KMS-11 (cell line): ENCODE data around the gene DDAH2.
A peak's percentile ranks its signal among the peaks of the same experiment; 100 is the strongest.

Source experiments
- H2AFZ ChIP-seq: fragments of 200-600 bp; sonication (generic); 2 replicates; pipeline ENCODE4 v1.6.1; 2016; ENCODE audit warnings: antibody characterized with exemption, mixed run types, low read depth
- H3K27ac ChIP-seq: fragments of 200-600 bp; sonication (generic); 2 replicates; pipeline ENCODE4 v1.6.1; 2016; ENCODE audit warnings: mild to moderate bottlenecking, mixed run types
- H3K27me3 ChIP-seq: fragments of 200-600 bp; sonication (generic); 2 replicates; pipeline ENCODE4 v1.6.1; 2017; ENCODE audit warnings: mild to moderate bottlenecking, low read depth, mixed run types, moderate library complexity; ENCODE audit not compliant: insufficient read depth
- H3K36me3 ChIP-seq: fragments of 200-600 bp; sonication (generic); 2 replicates; pipeline ENCODE4 v1.6.1; 2017; ENCODE audit warnings: mild to moderate bottlenecking, mixed run types; ENCODE audit not compliant: insufficient read depth
- H3K4me1 ChIP-seq: fragments of 200-600 bp; sonication (generic); 2 replicates; pipeline ENCODE4 v1.6.1; 2016; ENCODE audit warnings: mild to moderate bottlenecking, low read depth, mixed run types; ENCODE audit not compliant: poor library complexity, severe bottlenecking
- H3K4me2 ChIP-seq: fragments of 200-600 bp; sonication (generic); 2 replicates; pipeline ENCODE4 v1.7.0; 2016; ENCODE audit warnings: mild to moderate bottlenecking, mixed run types
- H3K4me3 ChIP-seq: fragments of 200-600 bp; sonication (generic); IDR thresholded peaks from 2 replicates; pipeline ENCODE4 v1.6.1; 2017; ENCODE audit warnings: low read depth, low read length, mixed read lengths; ENCODE audit not compliant: insufficient read depth
- H3K79me2 ChIP-seq: fragments of 200-600 bp; sonication (generic); 2 replicates; pipeline ENCODE4 v1.6.1; 2016; ENCODE audit warnings: low read depth, mixed run types; ENCODE audit not compliant: insufficient read depth
- H3K9ac ChIP-seq: fragments of 200-600 bp; sonication (generic); 2 replicates; pipeline ENCODE4 v1.6.1; 2016; ENCODE audit warnings: mild to moderate bottlenecking, mixed run types
- H4K20me1 ChIP-seq: fragments of 200-600 bp; sonication (generic); 2 replicates; pipeline ENCODE4 v1.6.1; 2016; ENCODE audit warnings: mild to moderate bottlenecking, mixed run types; ENCODE audit not compliant: insufficient read depth
- TF ChIP-seq, protein P1 (sequence below): fragments of 200-600 bp; sonication (generic); conservative IDR thresholded peaks from 2 replicates; pipeline ENCODE4 v1.6.1; 2017; ENCODE audit warnings: low read depth, mild to moderate bottlenecking, antibody characterized with exemption, low read length, moderate library complexity, mixed read lengths

DDAH2 gene

GRCh38 chr6:31776485-31776988, 47.4 kb upstream of the DDAH2 start:
- Histone ChIP-seq H3K79me2 (no peaks in the 10 kb centered on the region), H3K4me3 (no peak overlapping the region), H3K27me3 (no peaks in the 10 kb centered on the region), H3K27ac (peak overlapping the region; percentile 79), H2AFZ (peak overlapping the region; percentile 47; the same call in 1 of the 2 replicates), H3K4me1 (peaks cover 40% of the 10 kb centered on the region), H3K36me3 (peaks cover 1% of the 10 kb centered on the region; the same call in 1 of the 2 replicates), H4K20me1 (no peaks in the 10 kb centered on the region), H3K4me2 (peak overlapping the region; percentile 89), H3K9ac (peak overlapping the region; percentile 58)
- TF ChIP-seq, protein P1, sequence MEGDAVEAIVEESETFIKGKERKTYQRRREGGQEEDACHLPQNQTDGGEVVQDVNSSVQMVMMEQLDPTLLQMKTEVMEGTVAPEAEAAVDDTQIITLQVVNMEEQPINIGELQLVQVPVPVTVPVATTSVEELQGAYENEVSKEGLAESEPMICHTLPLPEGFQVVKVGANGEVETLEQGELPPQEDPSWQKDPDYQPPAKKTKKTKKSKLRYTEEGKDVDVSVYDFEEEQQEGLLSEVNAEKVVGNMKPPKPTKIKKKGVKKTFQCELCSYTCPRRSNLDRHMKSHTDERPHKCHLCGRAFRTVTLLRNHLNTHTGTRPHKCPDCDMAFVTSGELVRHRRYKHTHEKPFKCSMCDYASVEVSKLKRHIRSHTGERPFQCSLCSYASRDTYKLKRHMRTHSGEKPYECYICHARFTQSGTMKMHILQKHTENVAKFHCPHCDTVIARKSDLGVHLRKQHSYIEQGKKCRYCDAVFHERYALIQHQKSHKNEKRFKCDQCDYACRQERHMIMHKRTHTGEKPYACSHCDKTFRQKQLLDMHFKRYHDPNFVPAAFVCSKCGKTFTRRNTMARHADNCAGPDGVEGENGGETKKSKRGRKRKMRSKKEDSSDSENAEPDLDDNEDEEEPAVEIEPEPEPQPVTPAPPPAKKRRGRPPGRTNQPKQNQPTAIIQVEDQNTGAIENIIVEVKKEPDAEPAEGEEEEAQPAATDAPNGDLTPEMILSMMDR: no peak

GRCh38 chr6:31775633-31776484, 46.8 kb upstream of the DDAH2 start:
- Histone ChIP-seq H3K79me2 (no peaks in the 10 kb centered on the region), H3K36me3 (no peaks in the 10 kb centered on the region), H3K9ac (peak overlapping the region; percentile 58), H3K27me3 (no peaks in the 10 kb centered on the region), H3K4me1 (peaks cover 44% of the 10 kb centered on the region), H4K20me1 (no peaks in the 10 kb centered on the region), H2AFZ (no peak overlapping the region), H3K4me3 (no peak overlapping the region), H3K27ac (peak overlapping the region; percentile 79), H3K4me2 (peak overlapping the region; percentile 89)
- TF ChIP-seq, protein P1: no peak

- H3K36me3 ChIP-seq: no peaks in the 10 kb centered on the region
- no peak overlapping the region for H3K4me2 ChIP-seq
- H2AFZ ChIP-seq: no peak overlapping the region
- no peak overlapping the region for H3K27ac ChIP-seq
- H3K4me1 ChIP-seq: peaks cover 47% of the 10 kb centered on the region
- no peaks in the 10 kb centered on the region for H4K20me1 ChIP-seq
- no peaks in the 10 kb centered on the region for H3K27me3 ChIP-seq
- H3K79me2 ChIP-seq: no peaks in the 10 kb centered on the region
- TF ChIP-seq, protein P1: no peak
- H3K9ac ChIP-seq: no peak overlapping the region
- H3K4me3 ChIP-seq: no peak overlapping the region
These were observed 46.1 kb upstream of the DDAH2 start for GRCh38 chr6:31775184-31775583.

DNA sequence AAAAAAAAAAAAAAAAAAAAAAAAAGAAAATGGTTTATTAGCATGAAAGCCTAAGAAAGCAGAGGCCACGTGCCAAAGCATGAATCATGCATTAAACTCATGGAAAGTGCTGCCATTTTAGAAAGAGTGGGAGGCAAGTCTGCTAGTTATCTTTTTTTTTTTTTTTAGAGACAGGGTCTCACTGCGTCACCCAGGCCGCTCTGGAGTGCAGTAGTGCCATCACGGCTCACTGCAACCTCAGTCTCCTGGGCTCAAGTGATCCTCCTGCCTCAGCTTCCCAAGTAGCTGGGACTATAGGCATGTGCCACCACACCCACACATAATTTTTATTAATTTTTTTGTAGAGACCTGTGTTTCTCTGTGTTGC, 42.9 kb upstream of the DDAH2 start:
- Histone ChIP-seq H3K36me3 (no peaks in the 10 kb centered on the region), H3K27me3 (no peaks in the 10 kb centered on the region), H3K79me2 (no peaks in the 10 kb centered on the region), H3K4me3 (no peak overlapping the region), H3K4me2 (no peak overlapping the region), H2AFZ (no peak overlapping the region), H3K9ac (no peak overlapping the region), H3K4me1 (peaks cover 27% of the 10 kb centered on the region), H4K20me1 (no peaks in the 10 kb centered on the region), H3K27ac (no peak overlapping the region)
- TF ChIP-seq, protein P1: no peak
